ENCODE data around the gene ANOS1. TPM values are rescaled to one million over a fixed set of nuclear protein-coding genes. Genes with fewer than 3 reads are reported as not detected.

Gene ANOS1
- total and polyA plus RNA-seq, 2 of the 13 experiments (the other 11 are each of a cell fraction or from before 2014, with no cell fraction given): not detected

DNA sequence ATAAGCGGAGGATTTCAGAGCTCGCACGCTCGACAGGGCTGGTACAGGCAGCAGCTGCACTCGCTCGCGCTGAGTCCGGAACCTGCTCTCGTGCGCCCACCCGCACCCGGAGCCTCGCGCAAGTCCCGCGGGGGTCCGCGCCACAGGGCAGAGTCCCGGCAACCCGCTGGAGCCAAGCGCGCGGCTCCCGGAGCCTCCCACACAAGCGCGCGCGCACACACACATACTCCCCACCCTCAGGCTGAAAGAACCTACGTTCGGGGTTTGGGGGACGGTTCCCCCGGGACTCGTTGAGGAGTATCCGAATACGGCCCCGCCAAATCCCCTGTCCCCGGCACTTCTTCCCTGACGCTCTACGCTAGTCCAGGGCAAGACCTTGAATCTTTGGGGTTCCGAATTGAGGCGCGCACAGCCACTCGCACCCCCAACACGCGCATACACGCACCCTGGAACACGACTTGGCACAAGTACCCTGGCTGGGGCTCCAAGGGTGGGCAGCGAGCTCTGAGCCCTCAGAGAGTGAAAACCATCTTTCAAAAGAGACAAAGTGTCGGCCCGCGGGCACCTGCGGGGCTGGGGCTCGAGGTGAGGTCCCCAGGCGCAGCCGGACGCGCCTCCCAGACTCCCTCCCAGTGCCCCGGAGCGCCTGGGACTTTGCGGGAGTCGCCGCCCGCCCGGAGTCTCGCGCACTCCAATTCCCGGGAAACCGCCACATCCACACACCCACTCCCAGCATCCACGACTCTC lies 952 bp downstream of the ANOS1 start (continued):
- TF ChIP-seq, protein P1, sequence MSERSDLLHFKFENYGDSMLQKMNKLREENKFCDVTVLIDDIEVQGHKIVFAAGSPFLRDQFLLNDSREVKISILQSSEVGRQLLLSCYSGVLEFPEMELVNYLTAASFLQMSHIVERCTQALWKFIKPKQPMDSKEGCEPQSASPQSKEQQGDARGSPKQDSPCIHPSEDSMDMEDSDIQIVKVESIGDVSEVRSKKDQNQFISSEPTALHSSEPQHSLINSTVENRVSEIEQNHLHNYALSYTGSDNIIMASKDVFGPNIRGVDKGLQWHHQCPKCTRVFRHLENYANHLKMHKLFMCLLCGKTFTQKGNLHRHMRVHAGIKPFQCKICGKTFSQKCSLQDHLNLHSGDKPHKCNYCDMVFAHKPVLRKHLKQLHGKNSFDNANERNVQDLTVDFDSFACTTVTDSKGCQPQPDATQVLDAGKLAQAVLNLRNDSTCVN (CRISPR knock-in tag; IDR thresholded peaks at IDR 0.05; ENCODE audit: borderline replicate concordance): no peak
- no peak for TF ChIP-seq RXRA (CRISPR knock-in tag; IDR thresholded peaks at IDR 0.05)
- TF ChIP-seq, protein P2, sequence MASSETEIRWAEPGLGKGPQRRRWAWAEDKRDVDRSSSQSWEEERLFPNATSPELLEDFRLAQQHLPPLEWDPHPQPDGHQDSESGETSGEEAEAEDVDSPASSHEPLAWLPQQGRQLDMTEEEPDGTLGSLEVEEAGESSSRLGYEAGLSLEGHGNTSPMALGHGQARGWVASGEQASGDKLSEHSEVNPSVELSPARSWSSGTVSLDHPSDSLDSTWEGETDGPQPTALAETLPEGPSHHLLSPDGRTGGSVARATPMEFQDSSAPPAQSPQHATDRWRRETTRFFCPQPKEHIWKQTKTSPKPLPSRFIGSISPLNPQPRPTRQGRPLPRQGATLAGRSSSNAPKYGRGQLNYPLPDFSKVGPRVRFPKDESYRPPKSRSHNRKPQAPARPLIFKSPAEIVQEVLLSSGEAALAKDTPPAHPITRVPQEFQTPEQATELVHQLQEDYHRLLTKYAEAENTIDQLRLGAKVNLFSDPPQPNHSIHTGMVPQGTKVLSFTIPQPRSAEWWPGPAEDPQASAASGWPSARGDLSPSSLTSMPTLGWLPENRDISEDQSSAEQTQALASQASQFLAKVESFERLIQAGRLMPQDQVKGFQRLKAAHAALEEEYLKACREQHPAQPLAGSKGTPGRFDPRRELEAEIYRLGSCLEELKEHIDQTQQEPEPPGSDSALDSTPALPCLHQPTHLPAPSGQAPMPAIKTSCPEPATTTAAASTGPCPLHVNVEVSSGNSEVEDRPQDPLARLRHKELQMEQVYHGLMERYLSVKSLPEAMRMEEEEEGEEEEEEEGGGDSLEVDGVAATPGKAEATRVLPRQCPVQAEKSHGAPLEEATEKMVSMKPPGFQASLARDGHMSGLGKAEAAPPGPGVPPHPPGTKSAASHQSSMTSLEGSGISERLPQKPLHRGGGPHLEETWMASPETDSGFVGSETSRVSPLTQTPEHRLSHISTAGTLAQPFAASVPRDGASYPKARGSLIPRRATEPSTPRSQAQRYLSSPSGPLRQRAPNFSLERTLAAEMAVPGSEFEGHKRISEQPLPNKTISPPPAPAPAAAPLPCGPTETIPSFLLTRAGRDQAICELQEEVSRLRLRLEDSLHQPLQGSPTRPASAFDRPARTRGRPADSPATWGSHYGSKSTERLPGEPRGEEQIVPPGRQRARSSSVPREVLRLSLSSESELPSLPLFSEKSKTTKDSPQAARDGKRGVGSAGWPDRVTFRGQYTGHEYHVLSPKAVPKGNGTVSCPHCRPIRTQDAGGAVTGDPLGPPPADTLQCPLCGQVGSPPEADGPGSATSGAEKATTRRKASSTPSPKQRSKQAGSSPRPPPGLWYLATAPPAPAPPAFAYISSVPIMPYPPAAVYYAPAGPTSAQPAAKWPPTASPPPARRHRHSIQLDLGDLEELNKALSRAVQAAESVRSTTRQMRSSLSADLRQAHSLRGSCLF (CRISPR knock-in tag; IDR thresholded peaks at IDR 0.05; ENCODE audit: borderline replicate concordance): no peak

DNA sequence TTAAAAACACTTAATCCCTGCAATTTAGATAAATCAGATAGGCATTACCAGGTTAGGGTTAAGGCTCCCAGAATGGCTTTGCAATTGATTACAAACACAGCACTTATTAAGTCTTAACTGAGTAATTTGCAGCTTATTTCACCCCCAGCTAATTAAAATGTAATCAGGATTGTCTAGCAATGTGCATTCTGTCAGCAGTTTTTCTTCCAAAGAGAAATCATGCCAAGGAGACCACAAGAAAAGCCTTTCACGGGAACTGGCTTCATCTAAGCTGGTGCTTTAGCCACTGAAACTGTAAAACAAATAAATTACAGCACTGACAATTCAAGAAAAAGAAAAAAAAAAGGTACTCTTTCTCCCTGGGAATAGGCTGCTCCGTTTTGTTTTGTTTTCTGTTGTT lies 2.1 kb downstream of the ANOS1 start:
- no peak overlapping the region for H3K4me2 ChIP-seq (ENCODE audit: low read depth, low read length)
- H4K20me1 ChIP-seq (ENCODE audit: insufficient read depth, low read length): no peaks in the 10 kb centered on the region
- H3K9me3 ChIP-seq (ENCODE audit: low read length): no peaks in the 10 kb centered on the region
- BruUV-seq (replicated peaks): no TSS peak
- peaks cover 0 to 9% of the 10 kb centered on the region in 2 experiments; a peak in 1 of 5 replicates for H3K27me3 ChIP-seq (ENCODE audit: control insufficient read depth in 1 of 2, insufficient read depth in 2 of 2, low read length in 2 of 2)
- no peaks in the 10 kb centered on the region for H3K4me1 ChIP-seq (ENCODE audit: insufficient read depth, low read length)
- intact Hi-C loops (cut with micrococcal nuclease; ENCODE audit: unreplicated experiment) (no loop called here), in situ Hi-C loops (cut with HindIII; ENCODE audit: extremely low pct_ligation_motif_present, low pct_unique_long_range_greater_than_20kb) (no loop called here)
- no peak overlapping the region for H3K27ac ChIP-seq (ENCODE audit: extremely low read length, insufficient read depth, low read length)
- POLR2A ChIA-PET: no interaction called here
- ATAC-seq (no peak), FAIRE-seq (no peak), DNase-seq (ENCODE audit: low spot score) (no peak)
- CTCF ChIA-PET (ENCODE audit: low intra/inter-chr PET ratio, low total read pairs): no interaction called here
- no peak overlapping the region for H3K9ac ChIP-seq (ENCODE audit: insufficient read depth, low read depth, low read length)
- no peaks in the 10 kb centered on the region for H3K79me2 ChIP-seq (ENCODE audit: insufficient read depth, low read length)
- H3K36me3 ChIP-seq (replicated peaks in 1 of 2; ENCODE audit: control insufficient read depth in 1 of 2, insufficient read depth in 2 of 2, low read length in 2 of 2): no peaks in the 10 kb centered on the region
- WGBS (ENCODE audit: low lambda C conversion rate): 7% methylated on average over 2 of the region's 2 CpGs
- no peak overlapping the region for H2AFZ ChIP-seq (ENCODE audit: low read length)
- H3K4me3 ChIP-seq (replicated peaks in 1 of 3; ENCODE audit: insufficient read depth in 1 of 3, low read depth in 2 of 3, low read length in 3 of 3): no peak overlapping the region
- TF ChIP-seq ZNF720 (CRISPR knock-in tag; IDR thresholded peaks at IDR 0.05): no peak
- no peak for TF ChIP-seq RXRB (CRISPR knock-in tag; IDR thresholded peaks at IDR 0.05; ENCODE audit: borderline replicate concordance)
- TF ChIP-seq TARDBP (CRISPR knock-in tag; IDR thresholded peaks at IDR 0.05): no peak
- no peak for TF ChIP-seq ZNF607 (CRISPR knock-in tag; IDR thresholded peaks at IDR 0.05; ENCODE audit: borderline replicate concordance)
- TF ChIP-seq ZNF605 (CRISPR knock-in tag; IDR thresholded peaks at IDR 0.05): no peak
- TF ChIP-seq ZFP41 (CRISPR knock-in tag; IDR thresholded peaks at IDR 0.05; ENCODE audit: borderline replicate concordance): no peak
- no peak for TF ChIP-seq RFX3 (CRISPR knock-in tag; IDR thresholded peaks at IDR 0.05)
- no peak for TF ChIP-seq DZIP1 (CRISPR knock-in tag; IDR thresholded peaks at IDR 0.05)
- TF ChIP-seq, protein P3, sequence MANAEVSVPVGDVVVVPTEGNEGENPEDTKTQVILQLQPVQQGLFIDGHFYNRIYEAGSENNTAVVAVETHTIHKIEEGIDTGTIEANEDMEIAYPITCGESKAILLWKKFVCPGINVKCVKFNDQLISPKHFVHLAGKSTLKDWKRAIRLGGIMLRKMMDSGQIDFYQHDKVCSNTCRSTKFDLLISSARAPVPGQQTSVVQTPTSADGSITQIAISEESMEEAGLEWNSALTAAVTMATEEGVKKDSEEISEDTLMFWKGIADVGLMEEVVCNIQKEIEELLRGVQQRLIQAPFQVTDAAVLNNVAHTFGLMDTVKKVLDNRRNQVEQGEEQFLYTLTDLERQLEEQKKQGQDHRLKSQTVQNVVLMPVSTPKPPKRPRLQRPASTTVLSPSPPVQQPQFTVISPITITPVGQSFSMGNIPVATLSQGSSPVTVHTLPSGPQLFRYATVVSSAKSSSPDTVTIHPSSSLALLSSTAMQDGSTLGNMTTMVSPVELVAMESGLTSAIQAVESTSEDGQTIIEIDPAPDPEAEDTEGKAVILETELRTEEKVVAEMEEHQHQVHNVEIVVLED (CRISPR knock-in tag; IDR thresholded peaks at IDR 0.05; ENCODE audit: borderline replicate concordance): no peak

Measured in HepG2 (cell line).